HEK293 (cell line): ENCODE results near the gene CREBBP.

Experiments used
- BCL6B ChIP-seq: fragments of 450-650 bp; formaldehyde crosslinking; IDR thresholded peaks from 2 replicates; pipeline ENCODE4 v1.5.1; 2017; ENCODE audit warnings: missing biosample characterization, missing genetic modification characterization
- CTCF ChIP-seq: fragments of 450-650 bp; formaldehyde crosslinking; IDR thresholded peaks from 2 replicates; pipeline ENCODE4 v1.5.1; 2016; ENCODE audit warnings: missing biosample characterization, missing genetic modification characterization
- GLIS2 ChIP-seq: fragments of 450-650 bp; formaldehyde crosslinking; IDR thresholded peaks from 2 replicates; pipeline ENCODE4 v1.5.1; 2016; ENCODE audit warnings: missing biosample characterization, missing genetic modification characterization
- KLF1 ChIP-seq: fragments of 450-650 bp; formaldehyde crosslinking; IDR thresholded peaks from 2 replicates; pipeline ENCODE4 v1.5.1; 2016; ENCODE audit warnings: missing biosample characterization, missing genetic modification characterization
- PATZ1 ChIP-seq: fragments of 450-650 bp; formaldehyde crosslinking; IDR thresholded peaks from 2 replicates; pipeline ENCODE4 v1.5.1; 2016; ENCODE audit warnings: missing biosample characterization, missing genetic modification characterization
- ZBTB11 ChIP-seq: fragments of 450-650 bp; formaldehyde crosslinking; conservative IDR thresholded peaks from 2 replicates; pipeline ENCODE4 v1.5.1; 2016; ENCODE audit warnings: low read depth, missing biosample characterization, missing genetic modification characterization
- ZBTB17 ChIP-seq: fragments of 450-650 bp; formaldehyde crosslinking; IDR thresholded peaks from 2 replicates; pipeline ENCODE4 v1.5.1; 2016; ENCODE audit warnings: missing biosample characterization, missing genetic modification characterization
- ZBTB49 ChIP-seq: fragments of 450-650 bp; formaldehyde crosslinking; IDR thresholded peaks from 2 replicates; pipeline ENCODE4 v1.5.1; 2016; ENCODE audit warnings: missing biosample characterization, missing genetic modification characterization, low read depth
- ZFP3 ChIP-seq: fragments of 450-650 bp; formaldehyde crosslinking; IDR thresholded peaks from 2 replicates; pipeline ENCODE4 v1.5.1; 2016; ENCODE audit warnings: low read depth, missing biosample characterization, missing genetic modification characterization
- ZFP37 ChIP-seq: fragments of 450-650 bp; formaldehyde crosslinking; IDR thresholded peaks from 2 replicates; pipeline ENCODE4 v1.5.1; 2016; ENCODE audit warnings: missing biosample characterization, missing genetic modification characterization
- ZIC2 ChIP-seq: fragments of 450-650 bp; formaldehyde crosslinking; IDR thresholded peaks from 2 replicates; pipeline ENCODE4 v1.5.1; 2016; ENCODE audit warnings: missing biosample characterization, missing genetic modification characterization
- ZNF112 ChIP-seq: fragments of 450-650 bp; formaldehyde crosslinking; IDR thresholded peaks from 2 replicates; pipeline ENCODE4 v1.5.0; 2017; ENCODE audit warnings: missing biosample characterization, missing genetic modification characterization
- ZNF132 ChIP-seq: fragments of 450-650 bp; formaldehyde crosslinking; IDR thresholded peaks from 2 replicates; pipeline ENCODE4 v1.5.1; 2017; ENCODE audit warnings: missing biosample characterization, missing genetic modification characterization, borderline replicate concordance
- ZNF175 ChIP-seq: fragments of 450-650 bp; formaldehyde crosslinking; IDR thresholded peaks from 2 replicates; pipeline ENCODE4 v1.5.1; 2016; ENCODE audit warnings: missing biosample characterization, missing genetic modification characterization
- ZNF184 ChIP-seq: fragments of 450-650 bp; IDR thresholded peaks from 2 replicates; pipeline ENCODE4 v1.5.1; 2018; ENCODE audit warnings: missing biosample characterization, mild to moderate bottlenecking, missing genetic modification characterization
- ZNF2 ChIP-seq: fragments of 450-650 bp; formaldehyde crosslinking; IDR thresholded peaks from 2 replicates; pipeline ENCODE4 v1.5.1; 2016; ENCODE audit warnings: missing biosample characterization, missing genetic modification characterization
- ZNF211 ChIP-seq: fragments of 450-650 bp; formaldehyde crosslinking; IDR thresholded peaks from 2 replicates; pipeline ENCODE4 v1.5.1; 2016; ENCODE audit warnings: low read depth, missing biosample characterization, missing genetic modification characterization
- ZNF24 ChIP-seq: fragments of 450-650 bp; formaldehyde crosslinking; IDR thresholded peaks from 2 replicates; pipeline ENCODE4 v1.5.1; 2016; ENCODE audit warnings: missing biosample characterization, missing genetic modification characterization
- ZNF292 ChIP-seq: fragments of 450-650 bp; formaldehyde crosslinking; IDR thresholded peaks from 2 replicates; pipeline ENCODE4 v1.5.1; 2016; ENCODE audit warnings: low read depth, missing biosample characterization, missing genetic modification characterization, borderline replicate concordance
- ZNF433 ChIP-seq: fragments of 450-650 bp; formaldehyde crosslinking; IDR thresholded peaks from 2 replicates; pipeline ENCODE4 v1.5.1; 2016; ENCODE audit warnings: missing biosample characterization, missing genetic modification characterization, low read depth
- ZNF501 ChIP-seq: fragments of 450-650 bp; formaldehyde crosslinking; IDR thresholded peaks from 2 replicates; pipeline ENCODE4 v1.5.1; 2016; ENCODE audit warnings: missing biosample characterization, missing genetic modification characterization
- ZNF561 ChIP-seq: fragments of 450-650 bp; IDR thresholded peaks from 2 replicates; pipeline ENCODE4 v1.5.1; 2018; ENCODE audit warnings: missing biosample characterization, missing genetic modification characterization, borderline replicate concordance
- ZNF600 ChIP-seq: fragments of 450-650 bp; formaldehyde crosslinking; IDR thresholded peaks from 2 replicates; pipeline ENCODE4 v1.5.1; 2016; ENCODE audit warnings: missing biosample characterization, missing genetic modification characterization
- ZNF626 ChIP-seq: fragments of 450-650 bp; sonication (Bioruptor Pico); formaldehyde crosslinking; IDR thresholded peaks from 2 replicates; pipeline ENCODE4 v1.5.1; 2018; ENCODE audit warnings: missing biosample characterization, missing genetic modification characterization, inconsistent platforms
- ZNF645 ChIP-seq: fragments of 450-650 bp; formaldehyde crosslinking; IDR thresholded peaks from 2 replicates; pipeline ENCODE4; 2016; ENCODE audit warnings: missing biosample characterization, missing genetic modification characterization
- ZNF677 ChIP-seq: fragments of 450-650 bp; IDR thresholded peaks from 2 replicates; pipeline ENCODE4 v1.5.0; 2018; ENCODE audit warnings: missing biosample characterization, mild to moderate bottlenecking, missing genetic modification characterization, moderate library complexity
- ZNF701 ChIP-seq: fragments of 450-650 bp; formaldehyde crosslinking; IDR thresholded peaks from 2 replicates; pipeline ENCODE4 v1.5.1; 2016; ENCODE audit warnings: missing biosample characterization, missing genetic modification characterization
- ZNF768 ChIP-seq: fragments of 450-650 bp; formaldehyde crosslinking; IDR thresholded peaks from 2 replicates; pipeline ENCODE4 v1.5.1; 2018; ENCODE audit warnings: missing biosample characterization, mild to moderate bottlenecking, missing genetic modification characterization
- ZNF777 ChIP-seq: fragments of 450-650 bp; formaldehyde crosslinking; IDR thresholded peaks from 2 replicates; pipeline ENCODE4 v1.5.1; 2017; ENCODE audit warnings: missing biosample characterization, missing genetic modification characterization, borderline replicate concordance

Gene CREBBP

GRCh38 chr16:3879258-3879886 is 1.1 kb downstream of the CREBBP start (continued):
- peak; percentile 64; the same call in 1 of the 2 replicates for TF ChIP-seq PATZ1 (tag by site-specific recombination)
- TF ChIP-seq ZBTB49 (tag by site-specific recombination): no peak
- TF ChIP-seq ZNF184 (tag by site-specific recombination): no peak
- TF ChIP-seq ZNF292 (tag by site-specific recombination): no peak
- TF ChIP-seq ZNF175 (tag by site-specific recombination): no peak
- peak; percentile 67 for TF ChIP-seq ZNF600 (tag by site-specific recombination)
- no peak for TF ChIP-seq KLF1 (tag by site-specific recombination)
- TF ChIP-seq ZBTB17 (tag by site-specific recombination): 0 out of 2 replicates have a peak, but pooled peaks have one; percentile 39
- no peak for TF ChIP-seq ZNF701 (tag by site-specific recombination)
- TF ChIP-seq ZNF112 (tag by site-specific recombination): no peak
- no peak for TF ChIP-seq ZNF626 (tag by site-specific recombination)
- TF ChIP-seq GLIS2: no peak
- TF ChIP-seq ZIC2 (tag by site-specific recombination): 0 out of 2 replicates have a peak, but pooled peaks have one; percentile 10
- TF ChIP-seq ZNF777 (tag by site-specific recombination): no peak
- peak; percentile 53; the same call in 1 of the 2 replicates for TF ChIP-seq CTCF (tag by site-specific recombination)
- TF ChIP-seq ZNF132: no peak
- 0 out of 2 replicates have a peak, but pooled peaks have one; percentile 21 for TF ChIP-seq BCL6B
- no peak for TF ChIP-seq ZBTB11 (tag by site-specific recombination)
- no peak for TF ChIP-seq ZFP37 (tag by site-specific recombination)
- TF ChIP-seq ZNF768 (tag by site-specific recombination): no peak
- TF ChIP-seq ZNF211 (tag by site-specific recombination): no peak
- TF ChIP-seq ZFP3 (tag by site-specific recombination): no peak
- 0 out of 2 replicates have a peak, but pooled peaks have one; percentile 29 for TF ChIP-seq ZNF2
- no peak for TF ChIP-seq ZNF645 (tag by site-specific recombination)
- no peak for TF ChIP-seq ZNF501 (tag by site-specific recombination)
- no peak for TF ChIP-seq ZNF24 (tag by site-specific recombination)
- no peak for TF ChIP-seq ZNF677
- no peak for TF ChIP-seq ZNF433 (tag by site-specific recombination)
- TF ChIP-seq ZNF561 (tag by site-specific recombination): no peak
